Activated CD4-positive, alpha-beta T cell treated with anti-CD3 and anti-CD28 coated beads, Interleukin-2, Interleukin-6, amounts not matched to agents 100 ng/mL and 50 ng/mL, durations not matched to agents 16 hours and 8 hours (primary cell): ENCODE data around the gene NHSL2.
"Not testable (repeated sequence)": the region's sequence is repeated elsewhere in the genome, so short reads cannot be mapped to it uniquely, and the experiment has no call there.

ENCODE experiments used
- DNase-seq: peaks from one replicate; pipeline ENCODE4 v3.0.0-alpha.2; 2020

The NHSL2 gene

DNA sequence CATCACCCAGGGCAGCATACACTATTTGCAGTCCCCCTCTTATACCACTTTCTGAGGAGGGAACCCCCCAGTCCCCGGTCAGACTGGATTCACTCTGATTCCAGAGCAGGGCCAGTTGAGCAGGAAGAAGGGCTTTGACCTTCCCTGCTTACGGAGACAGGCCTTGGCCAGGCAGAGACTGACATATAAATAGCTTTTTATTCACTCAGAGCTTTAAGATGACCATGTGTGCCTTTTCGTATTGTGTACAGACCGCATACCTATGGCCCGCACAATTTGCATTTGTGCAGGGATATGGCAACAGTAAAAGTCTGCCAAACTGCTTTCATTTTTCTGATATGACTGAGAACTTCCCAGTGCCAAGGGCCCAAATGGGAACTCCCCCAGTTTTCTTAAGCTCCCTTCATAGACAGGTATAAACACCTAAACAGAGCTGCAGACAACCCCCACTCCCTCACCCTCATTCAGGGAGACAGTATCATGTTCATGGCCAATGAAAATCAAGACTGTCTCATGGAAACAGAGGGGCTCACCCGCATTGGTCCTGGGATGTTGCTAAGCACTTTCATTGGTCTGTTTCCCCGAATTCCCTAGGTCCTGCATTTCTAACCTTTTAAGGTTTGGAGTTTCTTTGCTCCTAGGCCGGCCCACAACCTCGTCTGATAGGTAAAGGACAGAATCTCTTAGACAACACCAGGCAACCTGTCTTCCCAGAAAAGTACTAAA lies 135.1 kb downstream of the NHSL2 start:
- no peak for DNase-seq

DNA sequence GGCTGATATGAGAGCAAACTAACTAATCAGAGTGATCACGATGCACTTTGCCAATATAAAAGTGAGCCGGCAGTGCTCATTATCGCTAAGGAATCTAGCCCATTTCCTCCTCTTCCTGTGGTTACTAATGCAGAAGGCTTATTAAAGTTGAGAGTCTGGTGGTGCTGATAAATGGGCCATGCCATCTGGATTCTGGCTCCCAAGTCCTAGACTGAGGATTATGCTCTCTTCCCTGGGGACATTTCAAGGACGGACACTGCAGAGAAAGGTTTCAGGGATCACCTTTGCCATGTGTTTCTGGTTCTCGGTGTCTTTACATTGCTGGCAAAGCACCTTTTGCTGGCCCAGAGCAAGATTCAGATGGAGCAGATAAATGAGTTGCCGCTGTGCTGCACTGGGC lies 135.8 kb downstream of the NHSL2 start:
- no peak for DNase-seq

DNA sequence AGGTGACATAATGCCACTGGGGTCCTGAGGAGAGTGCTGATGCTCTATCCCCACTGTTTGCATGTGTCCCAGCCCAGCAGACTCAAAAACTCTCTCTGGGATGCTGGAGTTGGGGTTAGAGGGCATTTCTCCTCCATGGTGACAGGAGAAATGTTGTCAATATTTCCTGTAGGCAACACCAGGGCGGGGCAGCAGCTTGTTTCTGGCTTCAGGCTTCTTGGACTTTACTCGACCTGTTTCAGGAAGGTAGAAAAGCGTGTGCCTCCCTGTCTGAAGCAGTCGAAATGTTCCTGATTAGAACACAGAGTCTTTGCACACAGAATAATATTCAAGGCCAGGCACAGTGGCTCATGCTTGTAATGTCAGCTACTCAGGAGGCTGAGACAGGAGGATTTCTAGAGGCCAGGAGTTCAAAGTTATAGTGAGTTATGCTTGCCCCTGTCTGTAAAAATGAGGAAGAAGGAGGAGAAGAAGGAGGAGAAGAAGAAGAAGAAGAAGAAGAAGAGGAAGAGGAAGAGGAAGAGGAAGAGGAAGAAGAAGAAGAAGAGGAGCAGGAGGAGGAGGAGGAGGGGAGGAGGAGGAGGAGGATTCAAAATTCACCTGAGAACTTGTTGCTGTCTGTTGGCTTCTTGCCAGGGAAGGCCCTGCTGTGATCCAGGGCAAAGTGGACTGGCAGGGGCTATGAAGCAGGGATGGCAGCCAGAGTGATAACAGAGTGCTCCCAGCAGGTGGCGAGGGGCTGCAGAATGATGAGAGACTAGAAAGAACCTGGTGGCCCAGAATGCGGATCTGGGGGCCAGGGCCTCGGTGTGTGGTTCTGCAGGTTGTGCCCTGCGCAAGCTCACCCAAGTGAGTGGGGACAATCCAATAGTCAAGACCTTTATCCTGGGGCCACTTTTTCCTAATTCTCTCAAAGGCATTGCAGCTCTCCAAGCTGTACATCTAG lies 138.1 kb downstream of the NHSL2 start:
- no peak for DNase-seq

DNA sequence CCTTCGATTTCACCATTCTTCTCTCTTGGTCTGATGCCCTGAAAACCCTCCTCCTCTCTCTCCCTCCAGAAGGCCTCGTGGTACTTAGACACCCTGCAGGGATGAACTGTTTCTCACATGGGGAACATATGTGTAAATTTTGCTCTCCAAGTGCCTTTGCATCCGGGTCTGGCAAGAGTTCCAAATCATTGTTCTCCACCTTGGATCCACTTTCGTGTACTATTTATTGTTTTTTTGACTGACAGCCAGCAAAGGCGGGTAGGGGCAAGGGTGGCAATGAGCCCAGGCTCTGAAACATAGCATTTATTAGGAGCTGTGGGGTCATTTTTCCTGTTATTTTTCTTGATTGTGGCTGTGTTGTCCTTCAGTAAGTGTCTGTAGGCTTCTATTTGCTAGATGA lies 139.4 kb downstream of the NHSL2 start:
- DNase-seq = no peak

DNA sequence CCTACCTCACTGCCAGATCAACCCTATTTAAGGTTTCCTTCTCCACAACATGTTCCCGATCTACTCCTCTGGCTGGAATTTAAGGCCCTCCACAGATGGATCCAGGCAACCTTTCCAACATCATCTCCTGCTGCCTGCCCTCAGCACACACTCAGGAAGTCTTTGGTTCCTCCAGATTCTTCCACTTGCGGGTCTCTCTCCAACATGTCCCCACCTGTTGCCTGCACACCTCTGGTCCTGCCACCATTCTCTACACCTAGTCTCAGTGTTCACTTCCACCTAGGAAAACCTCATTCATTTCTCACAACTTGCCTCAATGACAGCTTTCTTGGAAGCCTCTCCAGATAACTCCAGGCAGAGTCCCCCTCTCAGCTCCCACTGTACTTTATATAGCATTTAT lies 140.9 kb downstream of the NHSL2 start:
- DNase-seq = no peak

DNA sequence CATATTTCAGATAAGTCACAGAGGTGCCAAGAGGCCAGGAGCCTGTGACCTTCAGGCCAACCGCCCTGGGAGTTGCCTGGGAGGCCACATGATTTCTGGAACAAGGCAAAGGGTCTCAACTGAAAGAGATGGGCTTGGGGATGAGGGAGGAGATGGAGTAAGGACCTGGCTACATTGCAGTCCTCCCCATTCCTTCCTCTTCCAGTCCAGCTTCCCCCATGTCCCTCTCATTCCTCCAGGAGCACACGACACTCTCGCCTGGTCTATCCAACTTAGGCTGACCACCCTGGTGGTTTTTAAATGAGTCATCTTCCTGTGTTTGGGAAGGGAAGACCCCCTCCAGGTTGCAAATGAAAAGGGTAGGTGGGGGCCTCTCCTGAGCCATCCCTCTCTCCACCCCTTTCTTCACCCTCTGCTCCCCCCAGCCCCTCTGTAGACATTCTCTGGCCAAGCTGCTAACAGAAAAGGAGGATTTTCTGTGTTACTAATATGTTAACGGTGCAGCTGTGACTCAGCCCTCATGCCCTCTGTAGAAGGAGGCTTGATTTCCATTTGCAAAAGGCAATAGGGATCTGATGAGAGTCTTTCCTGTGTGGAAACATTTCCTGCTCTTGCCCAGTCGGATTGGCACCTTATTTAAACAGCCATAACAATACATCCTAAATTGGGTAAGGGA lies 141.9 kb downstream of the NHSL2 start:
- no peak for DNase-seq

DNA sequence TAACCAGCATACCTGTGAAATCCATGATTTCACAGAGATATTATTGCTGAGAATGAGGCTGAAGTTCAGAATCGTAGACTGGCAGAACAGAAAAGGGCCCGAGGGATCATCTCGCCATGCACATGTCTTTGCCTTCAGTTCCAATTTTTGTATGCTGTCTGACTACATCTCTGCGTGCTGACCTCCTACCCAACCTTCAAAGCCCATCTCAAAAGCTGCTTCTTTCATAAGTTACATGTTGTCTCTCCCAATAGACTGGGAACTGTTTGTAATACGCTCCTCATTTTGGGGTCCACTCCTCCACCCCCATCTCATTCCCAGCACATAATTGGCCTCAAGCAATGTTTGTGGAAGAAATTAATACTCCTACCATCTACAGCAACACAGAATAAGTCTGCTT lies 142.9 kb downstream of the NHSL2 start:
- DNase-seq = no peak

DNA sequence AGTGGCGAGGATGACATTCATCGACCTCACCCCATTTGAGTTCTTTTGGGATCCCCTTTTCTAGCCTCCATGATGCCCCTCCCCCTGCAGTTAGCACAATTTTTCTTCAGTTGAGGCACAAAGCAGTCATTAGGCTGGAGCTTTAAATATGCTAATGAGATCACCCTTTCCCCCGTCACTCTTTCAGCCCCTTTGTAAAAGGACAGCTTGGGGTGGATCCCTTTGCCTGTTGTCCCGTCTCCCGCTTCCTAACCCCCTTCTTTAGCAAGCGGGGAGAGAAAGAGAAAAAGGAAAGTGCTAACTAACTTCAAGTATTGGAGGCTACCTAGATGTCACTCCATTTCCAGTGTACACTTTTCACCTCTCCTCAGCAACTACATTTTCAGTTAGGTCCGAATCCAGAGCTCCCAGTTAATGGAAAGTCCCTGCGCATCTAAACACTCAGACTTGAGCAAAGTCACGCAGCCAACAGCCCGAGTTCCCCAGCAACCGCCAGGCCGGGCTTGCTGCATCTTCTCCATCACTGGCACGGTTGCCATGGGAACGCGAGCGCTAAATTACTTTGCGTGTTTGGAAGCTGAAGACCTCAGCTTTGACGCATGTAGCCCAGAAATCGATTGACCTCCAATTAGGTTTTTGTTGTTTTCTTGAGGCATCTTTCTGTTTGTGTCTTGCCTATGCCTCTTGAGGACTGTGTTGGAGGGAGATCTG lies 144.3 kb downstream of the NHSL2 start:
- no peak for DNase-seq

DNA sequence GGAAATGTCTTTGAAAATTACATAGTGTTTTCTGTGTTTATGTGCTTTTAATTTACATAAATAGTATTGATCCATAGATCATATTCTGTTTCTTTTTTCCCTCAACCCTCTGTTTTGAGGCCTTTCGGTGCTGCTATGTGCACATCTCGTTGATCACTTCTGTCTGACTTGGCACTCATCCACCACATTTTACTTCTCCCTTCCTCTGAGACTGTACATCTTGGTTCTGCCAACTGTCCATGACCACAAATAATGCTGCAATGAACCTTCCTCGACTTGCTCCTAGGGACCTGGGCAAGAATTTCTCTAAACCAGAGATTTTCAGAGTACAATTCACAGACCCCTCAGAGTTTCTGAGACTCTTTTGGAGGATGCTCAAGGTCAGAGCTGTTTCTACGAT lies 146.7 kb downstream of the NHSL2 start:
- no peak for DNase-seq

DNA sequence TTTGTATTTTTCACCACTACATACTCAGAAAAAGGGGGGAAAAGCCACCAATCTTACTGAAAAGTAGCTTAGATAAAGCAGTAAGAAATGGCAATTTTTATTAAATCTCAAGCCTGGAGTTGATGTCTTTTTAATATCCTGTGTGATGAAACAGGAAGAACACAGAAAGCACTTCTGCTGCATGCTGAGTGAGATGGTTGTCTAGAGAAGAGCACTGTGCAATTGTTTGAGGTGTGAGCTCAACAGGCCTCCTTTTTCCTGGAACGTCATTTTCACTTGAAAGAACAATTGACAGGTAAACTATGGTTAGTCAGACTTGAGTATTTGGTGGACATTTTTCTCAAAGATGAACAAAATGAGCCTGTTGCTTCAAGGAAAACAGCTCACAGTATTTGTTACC lies 147.2 kb downstream of the NHSL2 start:
- DNase-seq = no peak

DNA sequence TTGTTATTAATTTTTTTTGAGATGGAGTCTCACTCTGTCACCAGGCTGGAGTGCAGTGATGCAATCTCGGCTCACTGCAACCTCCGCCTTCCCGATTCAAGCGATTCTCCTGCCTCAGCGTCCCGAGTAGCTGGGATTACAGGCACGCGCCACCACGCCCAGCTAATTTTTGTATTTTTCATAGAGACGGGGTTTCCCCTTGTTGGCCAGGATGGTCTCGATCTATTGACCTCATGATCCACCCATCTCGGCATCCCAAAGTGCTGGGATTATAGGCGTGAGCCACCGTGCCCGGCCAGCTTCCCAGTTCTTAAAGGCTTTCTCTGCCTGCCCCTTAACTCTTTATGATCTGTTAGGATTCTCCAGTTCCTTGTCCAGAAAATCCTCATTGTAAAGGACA lies 147.7 kb downstream of the NHSL2 start:
- DNase-seq = not testable (repeated sequence)

DNA sequence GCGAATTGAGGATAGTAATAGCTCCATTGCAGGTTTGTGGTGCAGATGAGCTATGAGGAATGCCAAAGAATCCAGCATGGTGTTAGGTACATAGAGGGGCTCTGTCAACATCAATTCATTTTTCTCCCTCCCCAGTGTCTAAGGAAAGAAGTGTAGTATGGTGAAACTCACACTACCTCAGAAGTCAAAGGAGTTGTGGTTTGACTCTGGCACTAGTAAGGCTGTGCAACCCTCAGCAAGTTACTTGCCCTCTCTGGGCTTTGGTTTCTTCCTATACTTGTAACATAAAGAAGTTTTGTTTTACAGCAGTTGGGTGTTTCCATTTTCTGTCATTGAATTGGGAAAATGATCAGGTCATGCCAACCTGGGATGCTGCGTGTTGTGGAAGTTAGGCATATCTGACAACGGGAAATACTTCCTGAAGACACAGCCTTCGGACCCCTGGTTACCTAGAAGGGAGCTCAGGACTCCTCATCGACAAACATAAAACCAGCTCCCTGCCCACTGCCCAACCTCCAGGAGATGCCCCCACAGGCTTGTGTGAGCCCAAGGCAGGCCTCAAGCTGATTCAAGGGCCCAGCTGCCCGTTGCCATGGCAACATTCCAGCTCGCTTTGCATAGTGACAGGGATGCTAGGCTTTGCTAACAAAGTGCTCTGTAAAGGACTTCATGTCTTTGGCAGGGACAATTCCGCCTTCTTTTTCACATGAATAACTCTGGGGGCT lies 149.7 kb downstream of the NHSL2 start:
- DNase-seq = no peak

DNA sequence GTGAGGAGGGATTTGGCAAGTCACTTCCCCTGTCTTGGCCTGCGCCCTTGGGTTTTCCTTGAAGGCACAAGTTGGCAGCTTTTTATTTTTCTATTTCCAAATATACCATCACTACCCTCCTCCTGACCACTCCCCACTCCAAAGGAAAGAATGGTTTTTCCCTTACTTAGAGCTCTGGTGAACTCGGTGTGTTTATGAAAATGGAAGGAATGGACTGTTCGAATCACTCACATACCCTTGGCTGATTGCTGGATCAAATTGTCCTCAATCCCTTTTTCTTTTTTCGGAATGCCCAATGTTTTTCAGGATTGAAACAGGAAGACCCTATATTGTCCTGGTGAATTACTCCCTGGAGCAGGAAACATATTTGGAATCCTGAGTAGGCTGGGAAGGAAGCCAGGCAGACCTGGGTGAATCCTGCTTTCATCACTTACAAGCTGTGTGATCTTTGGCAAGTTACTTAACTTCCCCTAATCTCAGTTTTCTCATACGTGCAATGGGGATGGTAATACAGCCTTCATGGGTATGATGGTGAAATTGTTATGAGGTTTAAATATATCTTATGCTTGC lies 150.4 kb downstream of the NHSL2 start:
- DNase-seq = no peak

DNA sequence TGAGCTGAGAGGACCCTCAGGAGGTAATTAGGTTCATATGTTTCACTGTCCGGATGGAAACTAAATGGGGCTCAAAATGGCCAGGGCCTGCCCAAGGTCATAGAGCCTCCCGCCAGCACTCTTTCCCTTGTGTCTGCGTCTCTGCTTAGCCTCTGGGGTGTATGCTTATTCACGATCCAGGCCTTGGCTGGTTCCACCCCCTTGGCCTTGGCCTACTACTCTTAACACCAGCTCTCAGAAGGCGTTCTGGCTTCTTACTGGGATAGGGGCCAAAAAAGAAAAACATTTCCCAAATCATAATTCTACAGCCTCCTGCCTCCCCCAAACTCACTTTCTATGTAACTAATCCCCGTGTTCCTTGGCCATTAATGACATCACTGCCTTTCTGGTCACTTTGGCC lies 152.3 kb downstream of the NHSL2 start:
- DNase-seq = no peak

DNA sequence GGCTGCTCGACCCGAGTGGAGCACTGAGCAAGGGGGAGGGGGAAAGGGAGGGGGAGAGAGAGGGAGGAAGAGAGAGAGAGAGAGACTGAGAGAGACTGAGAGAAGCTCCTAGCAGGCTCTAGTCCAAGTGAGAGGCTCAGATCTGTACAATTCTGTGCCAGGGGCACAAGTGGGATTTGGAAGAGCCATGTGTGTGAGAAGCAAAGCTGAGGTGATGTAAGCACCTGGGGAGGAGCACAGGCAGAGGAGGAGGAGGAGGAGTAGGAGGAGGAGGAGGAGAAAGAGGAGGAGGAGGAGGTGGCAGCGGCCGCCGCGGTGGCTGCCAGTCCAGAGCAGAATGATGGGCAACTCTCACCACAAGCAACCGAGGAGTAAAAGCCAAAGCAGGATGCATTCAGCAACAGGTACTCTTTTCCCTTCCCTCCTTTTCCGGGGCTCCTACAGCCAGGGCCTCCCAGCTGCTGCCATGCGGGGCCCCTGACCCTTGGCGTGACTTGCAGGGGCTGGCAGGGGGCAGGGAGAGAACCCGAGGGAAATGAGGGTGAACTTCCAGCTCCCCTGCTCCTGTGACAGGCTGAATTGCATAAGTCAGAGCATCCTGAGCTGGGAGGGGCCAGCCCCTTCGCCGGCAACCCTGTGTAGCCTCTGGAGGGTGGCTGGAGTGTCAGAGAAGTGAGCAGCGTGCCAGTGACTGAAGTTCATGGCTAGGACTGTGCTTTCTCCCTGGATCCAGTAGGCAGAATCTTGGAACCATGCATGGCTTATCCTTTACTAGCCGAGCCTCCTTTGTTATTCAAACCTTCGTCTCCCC lies 158.9 kb downstream of the NHSL2 start:
- no peak for DNase-seq

DNA sequence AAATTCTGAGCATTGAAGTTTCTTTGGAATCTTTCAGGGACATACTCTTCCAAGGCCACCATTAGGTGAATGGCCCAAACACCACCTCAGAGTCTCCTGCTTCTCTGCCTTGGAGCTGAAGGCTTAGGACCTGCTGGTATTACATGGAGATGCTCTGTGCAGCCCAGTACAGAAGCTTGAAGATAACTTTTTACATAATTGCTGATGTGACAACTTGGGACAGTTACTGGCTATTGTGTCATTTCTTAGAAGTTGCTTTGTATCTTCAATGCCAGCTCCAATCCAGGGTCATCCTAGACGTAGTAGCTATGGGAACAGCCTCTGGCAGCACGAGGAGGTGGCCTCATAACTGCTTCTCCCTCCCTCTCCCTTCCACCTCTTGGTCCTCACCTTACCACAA lies 160.6 kb downstream of the NHSL2 start:
- DNase-seq = no peak

DNA sequence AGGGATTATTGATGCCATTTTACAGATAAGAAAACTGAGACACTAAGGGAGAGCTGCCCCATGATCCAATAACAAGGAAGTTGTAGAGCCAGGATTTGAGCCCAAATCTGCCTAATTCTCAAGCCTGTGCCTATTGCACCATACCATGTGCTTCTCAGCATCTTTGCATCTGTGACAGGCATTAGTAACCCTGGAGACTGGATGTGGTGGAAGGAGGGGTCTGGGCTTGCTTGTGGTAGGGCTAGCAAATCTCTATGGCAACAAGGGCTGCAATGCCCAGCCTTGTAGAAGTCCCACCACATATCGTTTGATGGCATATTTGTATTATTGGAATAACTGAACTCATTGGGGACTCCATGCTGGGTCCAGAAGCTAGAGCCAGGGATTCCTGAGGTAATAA lies 163.0 kb downstream of the NHSL2 start:
- DNase-seq = no peak

DNA sequence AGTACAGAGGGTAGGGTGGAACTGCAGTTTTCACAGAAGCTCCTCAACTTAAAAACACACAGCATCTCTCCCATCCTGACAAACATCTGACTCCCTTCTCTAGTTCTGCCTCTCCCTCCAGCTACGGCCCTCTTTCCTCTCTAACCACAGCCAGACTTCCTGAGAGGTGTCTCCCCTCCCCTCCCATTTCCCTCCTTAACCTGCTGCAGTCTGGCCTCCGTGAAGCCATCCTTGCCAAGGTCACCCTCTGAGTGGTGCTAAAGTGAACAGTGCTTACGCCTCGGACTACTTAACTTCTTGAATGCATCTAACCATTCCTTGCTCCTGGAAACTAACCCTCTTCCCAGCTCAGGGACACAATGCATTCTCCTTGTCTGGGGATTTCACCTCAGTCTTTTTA lies 167.8 kb downstream of the NHSL2 start:
- no peak for DNase-seq

DNA sequence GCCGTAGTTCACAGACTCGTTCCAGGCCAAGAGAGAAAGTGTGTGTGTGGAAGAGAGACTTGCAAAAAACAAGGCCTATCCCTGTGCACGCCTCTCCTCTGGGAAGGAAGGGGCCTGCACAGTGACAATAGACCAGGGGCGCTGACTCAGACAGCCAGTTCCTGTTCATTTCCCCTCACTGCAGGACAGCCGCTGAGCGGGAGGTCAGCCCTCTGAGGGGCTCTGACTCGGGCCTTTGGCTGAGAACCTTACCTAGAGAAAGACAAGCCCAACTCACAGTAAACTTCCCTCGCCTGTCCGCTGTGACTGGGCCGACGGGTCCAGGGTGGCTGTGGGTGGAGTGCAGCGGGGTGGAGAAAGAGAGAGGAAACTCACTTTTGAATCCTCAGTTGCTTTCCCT lies 169.0 kb downstream of the NHSL2 start:
- DNase-seq = no peak

DNA sequence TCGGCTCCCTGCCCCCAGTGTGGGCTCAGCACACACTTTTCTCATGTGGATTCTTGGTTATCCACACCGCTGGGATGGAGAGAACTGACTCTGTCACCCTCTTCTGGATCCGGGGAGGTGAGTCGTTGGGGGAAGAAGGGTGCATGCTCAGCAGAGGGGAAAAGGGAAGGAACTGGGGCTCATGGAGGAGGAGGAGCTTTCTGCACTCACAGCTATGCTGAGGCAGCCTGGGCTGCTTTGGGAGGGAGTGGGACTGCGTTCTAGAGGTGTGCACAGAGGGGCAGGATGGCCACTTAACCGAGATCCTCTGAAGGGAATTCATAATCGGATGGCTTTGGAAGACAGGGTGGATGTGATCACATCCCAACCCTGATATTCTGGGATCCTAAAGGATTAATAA lies 169.5 kb downstream of the NHSL2 start:
- no peak for DNase-seq

DNA sequence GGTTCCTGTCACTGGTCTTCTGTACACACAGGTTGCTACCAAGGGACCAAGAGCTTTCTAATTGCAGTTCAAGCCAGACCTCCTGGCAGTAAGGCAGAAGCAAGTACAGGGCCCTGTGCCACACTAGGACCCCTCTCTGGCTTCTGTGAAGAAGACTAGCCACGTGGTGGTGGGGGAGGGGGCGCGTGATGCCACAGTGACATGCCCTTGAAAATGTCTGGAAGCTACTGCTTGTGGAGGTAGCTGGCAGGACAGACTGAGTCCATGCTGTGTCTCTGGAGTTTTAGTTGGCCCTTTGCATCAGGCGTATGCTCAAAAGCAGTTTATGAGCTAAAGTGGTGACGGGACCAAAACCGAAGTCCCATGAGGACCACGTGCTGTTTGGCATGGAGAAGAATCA lies 170.2 kb downstream of the NHSL2 start:
- DNase-seq = no peak
